Measurements from ENCODE around the gene TROAP. TPM values are rescaled to one million over a fixed set of nuclear protein-coding genes. Genes with fewer than 3 reads are reported as not detected.

Gene TROAP
- total and polyA plus RNA-seq, 9 of the 15 experiments (the other 6 are each of a cell fraction or from before 2014, with no cell fraction given), result 46.4 to 171 (median 59.8) TPM

GRCh38 chr12:49342066-49342913 lies 19.2 kb downstream of the TROAP start (continued):
- TF ChIP-seq, protein P1, sequence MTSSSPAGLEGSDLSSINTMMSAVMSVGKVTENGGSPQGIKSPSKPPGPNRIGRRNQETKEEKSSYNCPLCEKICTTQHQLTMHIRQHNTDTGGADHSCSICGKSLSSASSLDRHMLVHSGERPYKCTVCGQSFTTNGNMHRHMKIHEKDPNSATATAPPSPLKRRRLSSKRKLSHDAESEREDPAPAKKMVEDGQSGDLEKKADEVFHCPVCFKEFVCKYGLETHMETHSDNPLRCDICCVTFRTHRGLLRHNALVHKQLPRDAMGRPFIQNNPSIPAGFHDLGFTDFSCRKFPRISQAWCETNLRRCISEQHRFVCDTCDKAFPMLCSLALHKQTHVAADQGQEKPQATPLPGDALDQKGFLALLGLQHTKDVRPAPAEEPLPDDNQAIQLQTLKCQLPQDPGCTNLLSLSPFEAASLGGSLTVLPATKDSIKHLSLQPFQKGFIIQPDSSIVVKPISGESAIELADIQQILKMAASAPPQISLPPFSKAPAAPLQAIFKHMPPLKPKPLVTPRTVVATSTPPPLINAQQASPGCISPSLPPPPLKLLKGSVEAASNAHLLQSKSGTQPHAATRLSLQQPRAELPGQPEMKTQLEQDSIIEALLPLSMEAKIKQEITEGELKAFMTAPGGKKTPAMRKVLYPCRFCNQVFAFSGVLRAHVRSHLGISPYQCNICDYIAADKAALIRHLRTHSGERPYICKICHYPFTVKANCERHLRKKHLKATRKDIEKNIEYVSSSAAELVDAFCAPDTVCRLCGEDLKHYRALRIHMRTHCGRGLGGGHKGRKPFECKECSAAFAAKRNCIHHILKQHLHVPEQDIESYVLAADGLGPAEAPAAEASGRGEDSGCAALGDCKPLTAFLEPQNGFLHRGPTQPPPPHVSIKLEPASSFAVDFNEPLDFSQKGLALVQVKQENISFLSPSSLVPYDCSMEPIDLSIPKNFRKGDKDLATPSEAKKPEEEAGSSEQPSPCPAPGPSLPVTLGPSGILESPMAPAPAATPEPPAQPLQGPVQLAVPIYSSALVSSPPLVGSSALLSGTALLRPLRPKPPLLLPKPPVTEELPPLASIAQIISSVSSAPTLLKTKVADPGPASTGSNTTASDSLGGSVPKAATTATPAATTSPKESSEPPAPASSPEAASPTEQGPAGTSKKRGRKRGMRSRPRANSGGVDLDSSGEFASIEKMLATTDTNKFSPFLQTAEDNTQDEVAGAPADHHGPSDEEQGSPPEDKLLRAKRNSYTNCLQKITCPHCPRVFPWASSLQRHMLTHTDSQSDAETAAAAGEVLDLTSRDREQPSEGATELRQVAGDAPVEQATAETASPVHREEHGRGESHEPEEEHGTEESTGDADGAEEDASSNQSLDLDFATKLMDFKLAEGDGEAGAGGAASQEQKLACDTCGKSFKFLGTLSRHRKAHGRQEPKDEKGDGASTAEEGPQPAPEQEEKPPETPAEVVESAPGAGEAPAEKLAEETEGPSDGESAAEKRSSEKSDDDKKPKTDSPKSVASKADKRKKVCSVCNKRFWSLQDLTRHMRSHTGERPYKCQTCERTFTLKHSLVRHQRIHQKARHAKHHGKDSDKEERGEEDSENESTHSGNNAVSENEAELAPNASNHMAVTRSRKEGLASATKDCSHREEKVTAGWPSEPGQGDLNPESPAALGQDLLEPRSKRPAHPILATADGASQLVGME (CRISPR knock-in tag; IDR thresholded peaks at IDR 0.05), result no peak
- TF ChIP-seq SNIP1 (IDR thresholded peaks at IDR 0.05; ENCODE audit: low read depth) (no peak), POLR2AphosphoS5 (IDR thresholded peaks at IDR 0.05; ENCODE audit: control insufficient read depth, insufficient read depth, low read depth, low read length) (no peak), MLLT1 (IDR thresholded peaks at IDR 0.05) (0 out of 4 replicates have a peak, but pooled peaks of 1 of the 2 experiments have one; percentile 21), MXD1 (CRISPR knock-in tag; IDR thresholded peaks at IDR 0.05; ENCODE audit: borderline replicate concordance, poor library complexity, severe bottlenecking) (no peak), MECOM (CRISPR knock-in tag; IDR thresholded peaks at IDR 0.05) (no peak), ZNF274 (IDR thresholded peaks at IDR 0.05; ENCODE audit: borderline replicate concordance, low read depth, low read length) (no peak), CTBP1 (IDR thresholded peaks at IDR 0.05; ENCODE audit: borderline replicate concordance) (peak; percentile 94), ZNF134 (CRISPR knock-in tag; conservative IDR thresholded peaks at IDR 0.05) (no peak), ZNF717 (CRISPR knock-in tag; IDR thresholded peaks at IDR 0.05) (no peak), CC2D1A (IDR thresholded peaks at IDR 0.05) (peak; percentile 82), HNRNPUL1 (IDR thresholded peaks at IDR 0.05; ENCODE audit: low read length) (no peak), NFRKB (IDR thresholded peaks at IDR 0.05; ENCODE audit: low read depth) (no peak), NFATC3 (IDR thresholded peaks at IDR 0.05) (no peak), ZNF23 (CRISPR knock-in tag; IDR thresholded peaks at IDR 0.05) (no peak)
- TF ChIP-seq, protein P2, sequence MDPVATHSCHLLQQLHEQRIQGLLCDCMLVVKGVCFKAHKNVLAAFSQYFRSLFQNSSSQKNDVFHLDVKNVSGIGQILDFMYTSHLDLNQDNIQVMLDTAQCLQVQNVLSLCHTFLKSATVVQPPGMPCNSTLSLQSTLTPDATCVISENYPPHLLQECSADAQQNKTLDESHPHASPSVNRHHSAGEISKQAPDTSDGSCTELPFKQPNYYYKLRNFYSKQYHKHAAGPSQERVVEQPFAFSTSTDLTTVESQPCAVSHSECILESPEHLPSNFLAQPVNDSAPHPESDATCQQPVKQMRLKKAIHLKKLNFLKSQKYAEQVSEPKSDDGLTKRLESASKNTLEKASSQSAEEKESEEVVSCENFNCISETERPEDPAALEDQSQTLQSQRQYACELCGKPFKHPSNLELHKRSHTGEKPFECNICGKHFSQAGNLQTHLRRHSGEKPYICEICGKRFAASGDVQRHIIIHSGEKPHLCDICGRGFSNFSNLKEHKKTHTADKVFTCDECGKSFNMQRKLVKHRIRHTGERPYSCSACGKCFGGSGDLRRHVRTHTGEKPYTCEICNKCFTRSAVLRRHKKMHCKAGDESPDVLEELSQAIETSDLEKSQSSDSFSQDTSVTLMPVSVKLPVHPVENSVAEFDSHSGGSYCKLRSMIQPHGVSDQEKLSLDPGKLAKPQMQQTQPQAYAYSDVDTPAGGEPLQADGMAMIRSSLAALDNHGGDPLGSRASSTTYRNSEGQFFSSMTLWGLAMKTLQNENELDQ (CRISPR knock-in tag; IDR thresholded peaks at IDR 0.05; ENCODE audit: borderline replicate concordance), result no peak

Measured in K562 (cell line).